ENCODE results near the gene PIP5KL1. TPM values are rescaled to one million over a fixed set of nuclear protein-coding genes. Genes with fewer than 3 reads are reported as not detected.

PIP5KL1 gene
- total and polyA plus RNA-seq, 2 of the 4 experiments (the other 2 are of a cell fraction) = 0.36 to 3.6 TPM

GRCh38 chr9:127896395-127897192, 34.0 kb downstream of the PIP5KL1 start (continued):
- no peak for TF ChIP-seq RFX5 (IDR thresholded peaks at IDR 0.05; ENCODE audit: low read depth, low read length)

GRCh38 chr9:127895811-127896210, 34.8 kb downstream of the PIP5KL1 start:
- no peak overlapping the region for H3K23ac ChIP-seq (ENCODE audit: low read depth, low read length)
- H2BK120ac ChIP-seq (ENCODE audit: low read depth, low read length) = no peak overlapping the region
- no peak overlapping the region for H2BK5ac ChIP-seq (ENCODE audit: low read depth, low read length, poor library complexity, severe bottlenecking)
- H3K36me3 ChIP-seq (ENCODE audit: control insufficient read depth, insufficient read depth, low read length) = peaks cover 44% of the 10 kb centered on the region
- no peak overlapping the region for H3K4me3 ChIP-seq (ENCODE audit: insufficient read depth, low read depth, low read length)
- H3K4me1 ChIP-seq (ENCODE audit: control insufficient read depth, insufficient read depth, low read length) = peaks cover 18% of the 10 kb centered on the region
- H3K4me2 ChIP-seq (ENCODE audit: low read depth, low read length) = no peak overlapping the region
- WGBS, 2 experiments (ENCODE audit: extremely low coverage in 2 of 2, insufficient read length in 1 of 2) = 81% methylated on average over 3 of the region's 8 CpGs; no CpG with 5 or more reads in 1 of the 2 experiments
- H2AK9ac ChIP-seq (replicated peaks; ENCODE audit: low read depth, low read length, poor library complexity) = no peak overlapping the region
- no peak overlapping the region for H2BK15ac ChIP-seq (ENCODE audit: low read depth, low read length)
- H3K79me1 ChIP-seq (ENCODE audit: low read depth in 1 of 2, low read length in 2 of 2) = peaks cover 19 to 69% of the 10 kb centered on the region in 2 experiments
- H3K9me1 ChIP-seq (ENCODE audit: insufficient read depth, low read length) = peaks cover 12% of the 10 kb centered on the region
- H3K4ac ChIP-seq (ENCODE audit: low read depth, low read length) = no peak overlapping the region
- no peak for TF ChIP-seq POLR2A (IDR thresholded peaks at IDR 0.05; ENCODE audit: low read depth, low read length)
- no peak for TF ChIP-seq RCOR1 (IDR thresholded peaks at IDR 0.05; ENCODE audit: insufficient replicate concordance, low read length)
- TF ChIP-seq, protein P1, sequence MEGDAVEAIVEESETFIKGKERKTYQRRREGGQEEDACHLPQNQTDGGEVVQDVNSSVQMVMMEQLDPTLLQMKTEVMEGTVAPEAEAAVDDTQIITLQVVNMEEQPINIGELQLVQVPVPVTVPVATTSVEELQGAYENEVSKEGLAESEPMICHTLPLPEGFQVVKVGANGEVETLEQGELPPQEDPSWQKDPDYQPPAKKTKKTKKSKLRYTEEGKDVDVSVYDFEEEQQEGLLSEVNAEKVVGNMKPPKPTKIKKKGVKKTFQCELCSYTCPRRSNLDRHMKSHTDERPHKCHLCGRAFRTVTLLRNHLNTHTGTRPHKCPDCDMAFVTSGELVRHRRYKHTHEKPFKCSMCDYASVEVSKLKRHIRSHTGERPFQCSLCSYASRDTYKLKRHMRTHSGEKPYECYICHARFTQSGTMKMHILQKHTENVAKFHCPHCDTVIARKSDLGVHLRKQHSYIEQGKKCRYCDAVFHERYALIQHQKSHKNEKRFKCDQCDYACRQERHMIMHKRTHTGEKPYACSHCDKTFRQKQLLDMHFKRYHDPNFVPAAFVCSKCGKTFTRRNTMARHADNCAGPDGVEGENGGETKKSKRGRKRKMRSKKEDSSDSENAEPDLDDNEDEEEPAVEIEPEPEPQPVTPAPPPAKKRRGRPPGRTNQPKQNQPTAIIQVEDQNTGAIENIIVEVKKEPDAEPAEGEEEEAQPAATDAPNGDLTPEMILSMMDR (conservative IDR thresholded peaks at IDR 0.05; ENCODE audit: low read depth, low read length) = no peak
- TF ChIP-seq SMC3 (IDR thresholded peaks at IDR 0.05; ENCODE audit: low read depth, low read length) = no peak
- no peak for TF ChIP-seq MAZ (IDR thresholded peaks at IDR 0.05; ENCODE audit: borderline replicate concordance, low read depth, low read length)
- no peak for TF ChIP-seq MXI1 (IDR thresholded peaks at IDR 0.05; ENCODE audit: borderline replicate concordance, low read depth, low read length)
- no peak for TF ChIP-seq RAD21 (IDR thresholded peaks at IDR 0.05; ENCODE audit: low read length)
- no peak for TF ChIP-seq RFX5 (IDR thresholded peaks at IDR 0.05; ENCODE audit: low read depth, low read length)
- no peak for TF ChIP-seq FOS (IDR thresholded peaks at IDR 0.05; ENCODE audit: low read depth, low read length)
- no peak for TF ChIP-seq BHLHE40 (IDR thresholded peaks at IDR 0.05; ENCODE audit: low read depth, low read length)
- TF ChIP-seq NFE2L2 (IDR thresholded peaks at IDR 0.05; ENCODE audit: low read depth, low read length) = no peak
- TF ChIP-seq MAFK (IDR thresholded peaks at IDR 0.05; ENCODE audit: low read depth, low read length) = no peak
- TF ChIP-seq, protein P2, sequence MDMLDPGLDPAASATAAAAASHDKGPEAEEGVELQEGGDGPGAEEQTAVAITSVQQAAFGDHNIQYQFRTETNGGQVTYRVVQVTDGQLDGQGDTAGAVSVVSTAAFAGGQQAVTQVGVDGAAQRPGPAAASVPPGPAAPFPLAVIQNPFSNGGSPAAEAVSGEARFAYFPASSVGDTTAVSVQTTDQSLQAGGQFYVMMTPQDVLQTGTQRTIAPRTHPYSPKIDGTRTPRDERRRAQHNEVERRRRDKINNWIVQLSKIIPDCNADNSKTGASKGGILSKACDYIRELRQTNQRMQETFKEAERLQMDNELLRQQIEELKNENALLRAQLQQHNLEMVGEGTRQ (IDR thresholded peaks at IDR 0.05; ENCODE audit: low read depth, low read length) = no peak
- no peak for TF ChIP-seq CHD1 (IDR thresholded peaks at IDR 0.05; ENCODE audit: low read depth, low read length)
- H2AK5ac ChIP-seq (ENCODE audit: low read depth, low read length) = no peak overlapping the region
- ATAC-seq (ENCODE audit: low read depth) = no peak
- H2AFZ ChIP-seq (replicated peaks; ENCODE audit: low read length, poor library complexity) = no peak overlapping the region
- H2BK20ac ChIP-seq (ENCODE audit: low read depth, low read length) = no peak overlapping the region
- POLR2A ChIA-PET (ENCODE audit: unreplicated experiment) = no interaction called here
- H4K91ac ChIP-seq (ENCODE audit: insufficient read depth, low read depth, low read length) = no peak overlapping the region
- no peak overlapping the region for H3K27ac ChIP-seq (ENCODE audit: insufficient read depth, low read length)
- H3K14ac ChIP-seq (replicated peaks; ENCODE audit: low read depth, low read length) = no peak overlapping the region
- DNase-seq = no peak
- intact Hi-C loops (cut with micrococcal nuclease) (no loop called here), in situ Hi-C loops (cut with MboI; ENCODE audit: low sequenced_read_pairs) (no loop called here), dilution Hi-C loops (cut with HindIII; ENCODE audit: low sequenced_read_pairs, unreplicated experiment) (no loop called here)
- CTCF ChIA-PET = no interaction called here
- no peak overlapping the region for H3K56ac ChIP-seq (ENCODE audit: extremely low read depth, insufficient read depth, low read length)
- BruUV-seq (replicated peaks) = no TSS peak
- peaks cover 15% of the 10 kb centered on the region for H3K9me3 ChIP-seq (ENCODE audit: control insufficient read depth, insufficient read depth, low read length)
- no peak overlapping the region for H4K5ac ChIP-seq (ENCODE audit: low read depth, low read length)
- H4K8ac ChIP-seq (ENCODE audit: low read depth in 2 of 2, low read length in 2 of 2) = no peak overlapping the region
- H3K9ac ChIP-seq (ENCODE audit: low read depth, low read length) = no peak overlapping the region
- no peak overlapping the region for H3K18ac ChIP-seq (ENCODE audit: low read depth, low read length)
- H3K27me3 ChIP-seq (ENCODE audit: control insufficient read depth, insufficient read depth, low read length) = no peaks in the 10 kb centered on the region
- H4K20me1 ChIP-seq (ENCODE audit: insufficient read depth, low read length) = peaks cover 29% of the 10 kb centered on the region

Data from IMR-90 (cell line).